Muscle layer of duodenum (tissue), 2 donors: ENCODE data around the gene CTSD.
"Not testable (repeated sequence)": the region's sequence is repeated elsewhere in the genome, so short reads cannot be mapped to it uniquely, and the experiment has no call there.

Experiments
- H3K27ac ChIP-seq: one replicate; pipeline ENCODE4 v1.7.0; 2013; ENCODE audit warnings: mild to moderate bottlenecking, low read length
- H3K27me3 ChIP-seq: one replicate; pipeline ENCODE4 v1.7.0; 2013; ENCODE audit warnings: low read depth, mild to moderate bottlenecking, control low read depth, low read length
- H3K36me3 ChIP-seq, 2 donors: one replicate each; pipeline ENCODE4 v1.7.0; 2013; ENCODE audit warnings: low read length in 2 of 2, control low read depth in 1 of 2, mild to moderate bottlenecking in 1 of 2; ENCODE audit not compliant: insufficient read depth in 2 of 2, control insufficient read depth in 1 of 2
- H3K4me1 ChIP-seq, 2 donors: one replicate each; pipeline ENCODE4 v1.7.0; 2013; ENCODE audit warnings: low read length in 2 of 2, mild to moderate bottlenecking in 2 of 2, control low read depth in 1 of 2, moderate library complexity in 1 of 2; ENCODE audit not compliant: insufficient read depth in 2 of 2, control insufficient read depth in 1 of 2
- H3K4me3 ChIP-seq, 2 donors: one replicate each; pipeline ENCODE4 v1.7.0; 2013; ENCODE audit warnings: low read length in 2 of 2, low read depth in 1 of 2, mild to moderate bottlenecking in 1 of 2
- H3K9me3 ChIP-seq, 2 donors: one replicate each; pipeline ENCODE4 v1.7.0; 2013; ENCODE audit warnings: low read length in 2 of 2, control low read depth in 1 of 2, mild to moderate bottlenecking in 1 of 2; ENCODE audit not compliant: control insufficient read depth in 1 of 2
- donor health status: healthy.

CTSD gene

DNA sequence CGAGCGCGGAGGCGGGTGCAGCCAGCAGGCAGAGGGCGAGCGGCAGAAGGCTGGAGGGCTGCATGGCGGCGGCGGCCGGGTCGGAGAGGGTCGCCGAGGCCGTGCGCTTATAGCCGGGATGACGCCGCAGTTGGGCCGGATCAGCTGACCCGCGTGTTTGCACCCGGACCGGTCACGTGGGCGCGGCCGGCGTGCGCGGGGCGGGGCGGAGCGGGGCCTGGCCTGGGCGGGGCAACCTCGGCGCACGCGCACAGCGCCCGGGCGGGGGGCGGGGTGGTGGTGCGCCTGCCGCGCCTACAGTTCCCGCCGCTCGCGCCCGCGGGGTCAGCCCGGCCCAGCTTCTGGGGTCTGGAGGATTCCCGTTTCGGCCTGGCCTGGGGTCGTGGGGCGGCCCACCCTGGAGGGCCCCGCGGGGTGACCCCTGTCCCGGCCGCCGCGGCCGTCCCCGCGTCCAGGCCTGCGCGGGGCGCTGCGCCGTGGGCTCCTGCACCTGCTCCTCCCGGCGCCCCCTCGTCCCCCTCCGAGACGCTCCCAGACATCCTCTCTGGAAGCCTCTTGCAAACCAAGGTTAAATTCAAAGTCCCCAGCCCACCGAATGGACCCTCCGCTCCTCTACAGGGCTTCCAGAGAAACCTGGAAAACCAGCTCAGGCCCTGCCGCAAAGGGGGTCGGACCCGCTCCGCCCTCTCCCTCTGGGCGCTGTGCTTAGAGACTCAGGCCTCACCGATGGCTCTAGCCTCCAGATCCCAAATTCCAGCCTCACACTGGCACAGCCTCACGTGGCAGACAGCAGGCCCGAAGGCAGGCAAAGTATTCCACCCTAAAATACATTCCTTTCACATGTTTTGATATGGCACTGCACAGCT, at the start of gene CTSD:
Gene CTSD (minus strand): TSS at position 132 of the 866 bp plus-strand sequence. CDS start 68 bp downstream, at position 64.
- H3K36me3 ChIP-seq, result peaks cover 4 to 21% of the 10 kb centered on the region in 2 donors
- H3K27me3 ChIP-seq, result no peaks in the 10 kb centered on the region
- H3K9me3 ChIP-seq, result no peaks in the 10 kb centered on the region
- H3K27ac ChIP-seq, result peak within 1 kb of the TSS; percentile 79
- peak within 1 kb of the TSS; percentile 72 to 97 for H3K4me3 ChIP-seq
- peaks cover 4 to 44% of the 10 kb centered on the region in 2 donors for H3K4me1 ChIP-seq

DNA sequence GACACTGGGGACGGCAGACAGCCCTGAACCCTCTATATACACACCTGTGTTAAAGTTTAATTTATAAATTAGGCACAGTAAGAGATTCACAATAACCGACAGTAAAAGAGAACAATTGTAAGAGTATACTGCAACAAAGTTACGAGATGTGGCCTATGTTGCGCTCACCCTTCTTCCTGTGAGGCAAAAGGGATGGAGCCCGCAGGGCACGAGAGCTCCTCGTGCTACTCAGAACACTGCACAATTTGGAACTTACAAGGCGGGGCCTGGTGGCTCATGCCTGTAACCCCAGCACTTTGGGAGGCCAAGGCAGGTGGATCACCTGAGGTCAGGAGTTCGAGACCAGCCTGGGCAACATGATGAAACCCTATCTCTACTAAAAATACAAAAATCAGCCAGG, 49.6 kb upstream of the CTSD start:
- H3K27ac ChIP-seq, H3K9me3 ChIP-seq, H3K4me3 ChIP-seq, H3K36me3 ChIP-seq, H3K4me1 ChIP-seq, H3K27me3 ChIP-seq: not testable (repeated sequence)

DNA sequence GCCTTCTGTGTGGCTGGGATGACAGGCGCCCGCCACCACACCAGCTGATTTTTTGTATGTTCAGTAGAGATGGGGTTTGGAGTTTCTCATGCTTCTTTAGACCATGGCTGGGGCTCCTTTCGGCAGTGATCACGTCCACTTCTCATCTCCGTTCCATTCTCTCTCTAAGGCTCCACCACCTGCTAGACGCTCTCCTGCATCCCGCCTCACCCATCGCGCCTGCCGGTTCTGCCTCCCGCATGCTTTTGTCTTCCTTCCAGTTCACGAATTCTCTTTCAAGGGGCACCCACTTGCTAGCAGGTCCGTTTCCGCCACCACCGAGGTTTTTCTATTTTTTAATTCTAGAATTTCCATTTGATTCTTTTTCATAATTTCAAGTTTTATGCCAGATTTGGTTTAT, 49.1 kb upstream of the CTSD start:
- Histone ChIP-seq H3K27ac (no peak overlapping the region), H3K4me1 (no peaks in the 10 kb centered on the region), H3K36me3 (no peaks in the 10 kb centered on the region), H3K4me3 (no peak overlapping the region), H3K27me3 (no peaks in the 10 kb centered on the region), H3K9me3 (peaks cover 0 to 3% of the 10 kb centered on the region in 2 donors)

DNA sequence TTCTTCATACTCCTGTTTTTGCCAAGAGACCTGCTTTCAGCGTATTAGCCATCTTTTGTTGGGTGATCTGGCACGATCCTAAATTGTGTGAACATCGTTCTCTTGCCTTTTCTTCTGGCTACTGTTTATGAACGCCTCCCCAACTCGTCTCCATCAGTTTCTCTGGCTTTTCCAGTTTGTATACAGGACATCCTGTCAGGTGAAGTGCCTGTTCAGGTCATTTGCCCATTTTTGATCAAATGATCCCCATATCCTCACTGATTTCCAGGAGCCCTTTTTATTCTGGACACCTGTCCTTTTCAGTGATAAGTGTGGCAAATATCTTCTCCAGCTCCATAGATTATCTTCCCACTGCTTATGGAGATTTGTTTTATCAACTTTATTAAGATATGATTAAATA, 48.5 kb upstream of the CTSD start:
- H3K4me3 ChIP-seq, result no peak overlapping the region
- no peak overlapping the region for H3K27ac ChIP-seq
- no peaks in the 10 kb centered on the region for H3K36me3 ChIP-seq
- no peaks in the 10 kb centered on the region for H3K27me3 ChIP-seq
- H3K9me3 ChIP-seq, result peaks cover 0 to 3% of the 10 kb centered on the region in 2 donors
- no peaks in the 10 kb centered on the region for H3K4me1 ChIP-seq

DNA sequence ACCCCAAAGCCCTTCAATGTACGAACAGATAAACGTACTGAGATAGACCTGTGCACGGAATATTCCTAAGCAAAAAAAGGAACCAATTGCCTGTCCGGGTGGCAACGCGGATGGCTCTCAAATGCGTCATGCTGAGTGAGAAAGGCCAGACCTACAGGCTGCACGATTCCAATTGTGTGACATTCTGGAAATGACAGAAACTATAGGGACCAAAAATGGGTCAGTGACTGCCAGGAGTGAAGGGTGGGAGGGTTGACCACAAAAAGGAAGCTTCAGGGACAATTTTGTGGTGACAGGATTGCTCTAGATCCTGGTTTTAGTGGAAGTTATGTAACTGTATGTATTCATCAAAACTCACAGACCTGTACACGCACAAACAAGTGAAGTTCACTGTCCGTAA, 47.0 kb upstream of the CTSD start:
- Histone ChIP-seq H3K4me1 (no peaks in the 10 kb centered on the region), H3K27ac (no peak overlapping the region), H3K27me3 (no peaks in the 10 kb centered on the region), H3K4me3 (no peak overlapping the region), H3K9me3 (peaks cover 0 to 3% of the 10 kb centered on the region in 2 donors), H3K36me3 (no peaks in the 10 kb centered on the region)

DNA sequence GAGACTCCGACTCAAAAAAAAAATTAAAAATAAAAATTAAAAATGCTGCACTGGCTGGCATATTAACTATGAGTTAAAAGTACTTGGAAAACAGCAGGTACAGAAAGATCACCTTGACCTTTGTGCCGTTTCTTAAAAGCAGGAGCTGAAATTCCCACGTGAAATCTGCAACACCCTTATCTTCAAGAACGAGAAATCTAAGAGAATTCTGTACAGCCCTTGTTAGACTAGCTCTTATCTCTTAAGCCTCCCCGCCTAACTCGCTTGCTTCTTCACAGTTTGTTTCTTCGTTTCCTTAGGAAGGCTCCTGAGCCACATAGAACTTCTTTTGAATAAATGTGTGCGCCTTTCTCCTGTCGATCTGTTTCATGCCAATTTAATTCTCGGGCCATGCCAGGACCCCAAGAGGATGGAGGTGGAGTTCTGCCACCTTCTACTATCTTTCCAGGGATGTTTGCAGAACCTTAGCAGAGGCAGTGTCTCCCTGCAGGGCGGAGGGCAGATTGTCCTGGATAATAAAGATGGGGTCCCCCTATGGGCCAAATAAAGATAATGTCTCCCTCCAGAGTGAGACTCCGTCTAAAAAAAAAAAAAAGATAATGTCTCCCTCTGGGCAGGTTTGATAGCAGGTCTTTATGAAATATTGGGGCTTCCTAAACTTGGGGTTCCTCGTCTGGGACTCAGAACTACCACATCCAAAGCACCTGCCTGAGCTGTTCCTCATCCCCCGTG, 43.7 kb upstream of the CTSD start:
- no peaks in the 10 kb centered on the region for H3K27me3 ChIP-seq

DNA sequence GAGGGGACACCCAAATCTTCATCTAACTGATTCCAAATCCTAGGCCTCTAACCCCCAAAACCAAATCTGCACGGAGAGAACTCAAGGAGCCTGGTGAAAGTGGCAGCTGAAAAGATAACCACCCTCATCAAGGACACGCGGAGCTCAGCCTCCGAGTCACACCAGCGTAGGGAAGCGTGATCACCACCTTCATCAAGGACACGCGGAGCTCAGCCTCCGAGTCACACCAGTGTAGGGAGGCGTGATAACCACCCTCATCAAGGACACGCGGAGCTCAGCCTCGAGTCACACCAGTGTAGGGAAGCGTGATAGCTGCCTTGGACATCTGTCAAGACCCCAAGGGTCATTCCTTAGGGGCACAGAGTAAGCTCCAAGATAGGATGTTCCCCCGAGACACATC, 41.8 kb upstream of the CTSD start:
- Histone ChIP-seq H3K4me1 (no peaks in the 10 kb centered on the region), H3K9me3 (no peaks in the 10 kb centered on the region), H3K27me3 (no peaks in the 10 kb centered on the region), H3K27ac (no peak overlapping the region), H3K4me3 (no peak overlapping the region), H3K36me3 (no peaks in the 10 kb centered on the region)

More for the DNA sequence above, 43.7 kb upstream of the CTSD start:
- Histone ChIP-seq H3K4me3 (no peak overlapping the region), H3K27ac (no peak overlapping the region), H3K9me3 (peaks cover 0 to 3% of the 10 kb centered on the region in 2 donors), H3K36me3 (no peaks in the 10 kb centered on the region), H3K4me1 (no peaks in the 10 kb centered on the region)

DNA sequence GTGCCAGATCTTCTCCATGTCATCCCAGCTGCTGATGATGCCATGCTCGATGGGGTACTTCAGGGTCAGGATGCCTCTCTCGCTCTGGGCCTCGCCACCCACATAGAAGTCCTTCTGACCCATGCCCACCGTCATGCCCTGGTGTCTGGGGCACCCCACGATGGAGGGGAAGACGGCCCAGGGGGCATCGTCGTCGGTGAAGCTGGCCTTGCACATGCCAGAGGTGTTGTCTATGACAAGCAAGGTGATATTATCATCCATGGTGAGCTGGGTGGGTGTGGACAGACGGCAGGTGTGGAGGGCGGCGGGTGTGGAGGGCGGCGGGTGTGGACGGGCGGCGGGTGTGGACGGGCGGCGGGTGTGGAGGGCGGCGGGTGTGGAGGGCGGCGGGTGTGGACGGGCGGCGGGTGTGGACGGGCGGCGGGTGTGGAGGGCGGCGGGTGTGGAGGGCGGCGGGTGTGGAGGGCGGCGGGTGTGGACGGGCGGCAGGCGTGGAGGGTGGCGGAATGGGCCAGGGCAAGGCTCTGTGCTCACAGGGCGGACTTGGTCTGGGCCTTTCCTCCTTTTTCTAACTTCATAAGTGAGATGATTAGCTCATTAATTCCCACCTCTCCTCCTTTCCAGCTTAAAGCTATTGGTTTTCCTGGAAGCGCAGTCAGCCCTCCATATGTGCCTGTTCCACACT, 40.2 kb upstream of the CTSD start:
- not testable (repeated sequence) for H3K27me3 ChIP-seq, H3K27ac ChIP-seq, H3K4me3 ChIP-seq, H3K36me3 ChIP-seq, H3K9me3 ChIP-seq, H3K4me1 ChIP-seq

DNA sequence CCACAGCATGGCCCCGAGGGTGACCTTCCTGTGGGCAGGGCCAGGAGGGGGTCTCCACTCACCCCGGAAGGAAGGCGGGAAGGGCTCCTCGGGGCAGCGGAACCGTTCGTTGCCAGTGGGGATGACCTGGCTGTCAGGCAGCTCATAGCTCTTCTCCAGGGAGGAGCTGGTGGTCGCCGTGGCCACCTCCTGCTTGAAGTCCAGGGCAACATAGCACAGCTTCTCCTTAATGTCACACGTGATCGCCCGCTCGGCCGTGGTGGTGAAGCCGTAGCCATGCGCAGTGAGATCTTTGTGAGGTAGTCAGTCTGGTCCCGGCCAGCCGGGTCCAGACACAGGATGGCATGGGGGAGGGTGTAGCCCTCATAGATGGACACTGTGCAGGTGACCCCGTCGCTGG, 39.5 kb upstream of the CTSD start:
- H3K36me3 ChIP-seq, result no peaks in the 10 kb centered on the region
- H3K4me3 ChIP-seq, result no peak overlapping the region
- H3K27me3 ChIP-seq, result no peaks in the 10 kb centered on the region
- H3K27ac ChIP-seq, result no peak overlapping the region
- no peaks in the 10 kb centered on the region for H3K9me3 ChIP-seq
- H3K4me1 ChIP-seq, result no peaks in the 10 kb centered on the region

DNA sequence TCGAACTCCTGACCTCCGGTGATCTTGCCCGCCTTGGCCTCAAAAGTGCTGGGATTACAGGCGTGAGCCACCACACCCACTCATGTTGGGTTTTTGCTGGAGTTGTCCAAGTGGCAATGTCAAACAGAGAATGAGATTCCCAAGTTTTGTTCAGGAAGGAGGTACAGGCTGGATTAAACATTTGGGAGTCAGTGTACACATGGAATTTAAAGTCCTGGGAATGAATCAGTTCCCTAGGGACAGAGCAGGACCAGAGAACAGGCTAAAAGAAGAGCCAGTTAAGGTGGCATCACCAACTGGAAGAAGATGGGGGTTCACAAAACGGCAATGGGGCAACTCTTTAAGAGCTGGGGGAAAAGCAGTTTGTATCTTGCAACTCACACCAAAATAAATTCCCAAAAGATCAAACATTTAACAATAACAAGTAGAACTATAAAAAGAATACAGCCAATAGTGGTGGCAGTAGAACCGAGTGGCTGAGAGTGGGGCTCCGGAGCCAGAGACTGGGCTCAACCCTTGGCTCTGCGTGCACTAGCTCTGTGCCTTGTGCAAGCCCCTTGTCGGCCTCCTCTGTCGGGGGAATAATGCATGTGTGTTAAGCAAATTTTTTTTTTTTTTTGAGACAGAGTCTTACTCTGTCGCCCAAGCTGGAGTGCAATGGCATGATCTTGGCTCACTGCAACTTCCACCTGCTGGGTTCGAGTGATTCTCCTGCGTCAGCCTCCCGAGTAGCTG, 33.8 kb upstream of the CTSD start:
- H3K36me3 ChIP-seq, result no peaks in the 10 kb centered on the region
- H3K4me1 ChIP-seq, result no peaks in the 10 kb centered on the region
- no peak overlapping the region for H3K27ac ChIP-seq
- no peaks in the 10 kb centered on the region for H3K27me3 ChIP-seq
- H3K9me3 ChIP-seq, result no peaks in the 10 kb centered on the region
- no peak overlapping the region for H3K4me3 ChIP-seq
